Activated naive CD4-positive, alpha-beta T cell treated with anti-CD3 and anti-CD28 coated beads, Interleukin-2, amount 10 ng/mL, durations not matched to agents 7 days and 5 days (primary cell): ENCODE results near the gene FAM72D.
"Not testable (repeated sequence)": the region's sequence is repeated elsewhere in the genome, so short reads cannot be mapped to it uniquely, and the experiment has no call there.

ENCODE experiments used
- CTCF ChIA-PET: fragments of 350-600 bp; sonication (Branson Sonifier 250); formaldehyde crosslinking; loops from one replicate; lab custom pipeline; 2021; ENCODE audit warnings: antibody characterized with exemption; lab: Charles Lee
- DNase-seq: peaks from one replicate; pipeline ENCODE4 v3.0.0-alpha.2; 2020
- H3K27ac Mint-ChIP-seq: one replicate; pipeline ENCODE4 v1.8.0; 2021; ENCODE audit warnings: mild to moderate bottlenecking, moderate library complexity, mixed read lengths
- H3K27me3 Mint-ChIP-seq: one replicate; pipeline ENCODE4 v1.8.0; 2021; ENCODE audit warnings: mild to moderate bottlenecking, mixed read lengths
- H3K36me3 Mint-ChIP-seq: one replicate; pipeline ENCODE4 v1.8.0; 2021; ENCODE audit warnings: mixed read lengths
- H3K4me1 Mint-ChIP-seq: one replicate; pipeline ENCODE4 v1.8.0; 2021; ENCODE audit warnings: mixed read lengths
- H3K4me3 Mint-ChIP-seq: one replicate; pipeline ENCODE4 v1.8.0; 2021; ENCODE audit warnings: mild to moderate bottlenecking, moderate library complexity, mixed read lengths
- H3K9me3 Mint-ChIP-seq: one replicate; pipeline ENCODE4 v1.8.0; 2021; ENCODE audit warnings: mixed read lengths

FAM72D gene

GRCh38 chr1:145115587-145116493 lies 20.1 kb downstream of the FAM72D start:
- H3K27me3 Mint-ChIP-seq, H3K27ac Mint-ChIP-seq, DNase-seq, H3K36me3 Mint-ChIP-seq, CTCF ChIA-PET, H3K4me1 Mint-ChIP-seq, H3K9me3 Mint-ChIP-seq, H3K4me3 Mint-ChIP-seq: not testable (repeated sequence)

DNA sequence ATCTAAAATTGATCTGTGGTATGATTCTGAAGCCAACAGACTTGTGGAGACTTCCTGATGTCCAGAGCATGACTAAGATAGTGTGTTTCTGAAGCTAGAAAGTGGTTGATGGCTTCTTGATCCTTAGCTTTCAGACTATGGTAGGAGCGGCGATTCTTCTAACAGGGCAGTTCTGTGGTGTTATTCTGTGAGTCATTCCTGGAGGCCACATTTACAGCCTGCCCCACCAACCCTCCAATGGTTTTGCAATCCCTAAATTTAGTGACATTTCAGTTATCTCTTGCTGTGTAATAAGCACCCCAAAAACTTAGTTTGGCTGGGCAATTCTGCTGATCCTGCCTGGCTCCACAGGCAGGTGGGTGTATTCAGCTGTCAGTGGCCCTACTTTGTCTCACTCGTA lies 24.1 kb downstream of the FAM72D start:
- H3K27me3 Mint-ChIP-seq, H3K9me3 Mint-ChIP-seq, H3K4me1 Mint-ChIP-seq, DNase-seq, H3K27ac Mint-ChIP-seq, H3K4me3 Mint-ChIP-seq, H3K36me3 Mint-ChIP-seq, CTCF ChIA-PET: not testable (repeated sequence)

DNA sequence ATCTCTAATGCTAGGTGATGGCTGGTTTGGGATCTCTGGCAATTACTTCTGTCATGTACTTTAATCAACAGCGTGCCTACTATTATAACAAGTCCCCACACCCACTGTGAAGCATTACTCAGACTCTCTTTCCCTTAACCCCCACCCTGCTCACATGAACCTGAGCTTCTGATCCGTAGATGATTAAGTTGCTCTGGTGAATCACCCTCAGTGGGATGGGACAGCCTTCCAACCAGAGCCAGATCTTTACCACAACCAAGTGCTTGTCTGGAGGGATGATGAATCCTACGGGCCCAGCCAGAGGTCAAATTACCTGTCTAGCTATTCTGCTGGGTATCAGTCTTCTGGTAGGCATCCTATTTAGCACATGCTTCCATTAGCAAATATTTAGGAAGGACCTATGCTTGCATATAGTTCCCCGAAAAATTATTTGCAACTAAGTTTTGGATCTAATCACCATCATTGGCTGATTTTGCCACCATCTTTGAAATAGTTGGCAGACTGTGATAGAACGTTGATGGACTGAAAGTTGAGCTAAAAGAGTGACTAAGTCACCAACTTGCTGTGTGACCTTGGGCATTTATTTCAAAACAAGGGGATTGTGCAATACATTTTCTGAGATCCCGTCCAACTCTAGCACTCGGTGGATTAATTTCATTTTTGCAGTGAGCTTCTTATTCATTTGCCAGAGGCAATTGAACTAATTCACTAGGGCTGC lies 26.7 kb downstream of the FAM72D start:
- not testable (repeated sequence) for DNase-seq, H3K27me3 Mint-ChIP-seq

DNA sequence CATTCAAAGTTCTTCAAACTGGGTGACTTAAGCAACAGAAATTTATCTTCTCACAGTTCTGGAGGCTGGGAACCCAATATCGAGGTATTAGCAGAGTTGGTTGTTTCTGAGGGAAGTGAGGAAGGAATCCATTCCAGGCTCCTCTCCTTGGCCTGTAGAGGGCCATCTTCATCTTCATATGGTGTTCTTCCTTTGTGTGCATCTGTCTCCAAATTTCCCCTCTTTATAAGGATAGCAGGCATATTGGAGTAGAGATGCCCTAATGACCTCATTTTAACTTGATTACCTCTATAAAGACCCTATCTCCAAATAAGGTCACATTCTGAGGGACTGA lies 27.3 kb downstream of the FAM72D start:
- H3K36me3 Mint-ChIP-seq, H3K4me3 Mint-ChIP-seq, H3K4me1 Mint-ChIP-seq, H3K27me3 Mint-ChIP-seq, DNase-seq, H3K27ac Mint-ChIP-seq, CTCF ChIA-PET, H3K9me3 Mint-ChIP-seq: not testable (repeated sequence)

More for the DNA sequence above, 26.7 kb downstream of the FAM72D start:
- CTCF ChIA-PET, H3K27ac Mint-ChIP-seq, H3K4me3 Mint-ChIP-seq, H3K4me1 Mint-ChIP-seq, H3K36me3 Mint-ChIP-seq, H3K9me3 Mint-ChIP-seq: not testable (repeated sequence)

GRCh38 chr1:145123992-145124641 lies 28.3 kb downstream of the FAM72D start:
- CTCF ChIA-PET, DNase-seq, H3K27me3 Mint-ChIP-seq, H3K27ac Mint-ChIP-seq, H3K4me1 Mint-ChIP-seq, H3K4me3 Mint-ChIP-seq, H3K9me3 Mint-ChIP-seq, H3K36me3 Mint-ChIP-seq: not testable (repeated sequence)

- H3K4me1 Mint-ChIP-seq, H3K27me3 Mint-ChIP-seq, DNase-seq, H3K4me3 Mint-ChIP-seq, CTCF ChIA-PET, H3K9me3 Mint-ChIP-seq, H3K27ac Mint-ChIP-seq, H3K36me3 Mint-ChIP-seq: not testable (repeated sequence)
Measured at GRCh38 chr1:145125112-145125511, 29.3 kb downstream of the FAM72D start.

GRCh38 chr1:145127144-145127543 lies 31.4 kb downstream of the FAM72D start:
- H3K4me3 Mint-ChIP-seq, H3K36me3 Mint-ChIP-seq, H3K4me1 Mint-ChIP-seq, H3K9me3 Mint-ChIP-seq, DNase-seq, H3K27ac Mint-ChIP-seq, H3K27me3 Mint-ChIP-seq, CTCF ChIA-PET: not testable (repeated sequence)

GRCh38 chr1:145128697-145129469 lies 33.1 kb downstream of the FAM72D start:
- DNase-seq, H3K36me3 Mint-ChIP-seq, H3K4me1 Mint-ChIP-seq, H3K27ac Mint-ChIP-seq, H3K4me3 Mint-ChIP-seq, CTCF ChIA-PET, H3K27me3 Mint-ChIP-seq, H3K9me3 Mint-ChIP-seq: not testable (repeated sequence)

DNA sequence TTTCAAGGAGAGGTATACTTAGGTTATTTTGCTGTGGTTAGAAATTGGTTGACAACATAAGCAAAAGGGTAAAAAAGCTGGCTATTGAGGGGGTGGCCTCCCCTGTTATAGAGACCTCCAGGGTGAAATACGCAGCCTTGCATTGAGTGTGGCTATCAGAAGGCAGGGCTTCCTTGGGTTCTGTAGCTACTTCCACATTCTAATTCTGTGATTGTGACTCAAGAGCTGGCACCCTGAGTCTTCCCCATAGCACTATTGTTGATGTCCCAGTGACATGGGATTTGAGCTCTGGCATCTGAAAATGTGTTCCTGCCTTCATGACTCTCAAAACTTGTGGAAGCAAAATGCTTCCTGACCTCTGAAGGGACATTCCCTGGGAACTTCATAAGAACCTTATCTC lies 38.7 kb downstream of the FAM72D start:
- H3K4me3 Mint-ChIP-seq, CTCF ChIA-PET, H3K36me3 Mint-ChIP-seq, H3K4me1 Mint-ChIP-seq, H3K27ac Mint-ChIP-seq, H3K27me3 Mint-ChIP-seq, DNase-seq, H3K9me3 Mint-ChIP-seq: not testable (repeated sequence)

- H3K9me3 Mint-ChIP-seq, H3K4me1 Mint-ChIP-seq, H3K4me3 Mint-ChIP-seq, H3K27ac Mint-ChIP-seq, DNase-seq, H3K27me3 Mint-ChIP-seq, CTCF ChIA-PET, H3K36me3 Mint-ChIP-seq: not testable (repeated sequence)
Measured at GRCh38 chr1:145140549-145140948, 44.8 kb downstream of the FAM72D start.

DNA sequence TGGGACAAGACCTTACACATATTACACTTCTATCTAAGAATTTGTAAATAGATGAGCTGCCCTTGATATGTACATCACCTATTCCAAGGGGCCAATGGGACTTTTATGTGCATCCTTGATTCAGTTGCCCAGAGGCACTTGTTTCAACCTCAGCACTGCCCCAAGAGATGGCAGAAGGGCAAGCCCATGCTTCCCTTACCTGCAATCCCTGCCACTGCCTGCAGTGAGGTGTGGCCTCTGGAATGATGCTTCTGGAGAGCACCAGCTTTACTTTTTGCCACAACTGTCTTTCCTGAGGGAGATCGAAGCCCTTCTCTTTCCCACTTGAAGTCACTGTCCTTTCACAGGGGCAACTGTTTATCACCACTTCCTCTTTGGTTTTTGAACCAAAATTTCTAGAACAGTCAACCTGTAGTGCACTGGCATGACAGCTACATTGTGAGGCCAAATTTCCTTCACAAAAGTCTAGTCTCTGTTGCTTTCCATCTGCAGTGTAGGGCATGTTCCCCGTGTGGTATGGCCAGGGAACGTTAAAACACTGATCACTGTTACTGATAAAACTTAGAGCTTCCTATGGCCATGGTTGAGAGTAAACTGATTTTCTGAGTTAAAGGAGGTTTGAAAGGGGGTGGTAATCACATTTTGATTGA lies 48.6 kb downstream of the FAM72D start:
- CTCF ChIA-PET, H3K36me3 Mint-ChIP-seq, H3K4me3 Mint-ChIP-seq, H3K9me3 Mint-ChIP-seq, DNase-seq, H3K27ac Mint-ChIP-seq, H3K4me1 Mint-ChIP-seq, H3K27me3 Mint-ChIP-seq: not testable (repeated sequence)

- CTCF ChIA-PET, H3K36me3 Mint-ChIP-seq, H3K4me3 Mint-ChIP-seq: not testable (repeated sequence)
Measured at GRCh38 chr1:145146308-145146707, 50.5 kb downstream of the FAM72D start.

DNA sequence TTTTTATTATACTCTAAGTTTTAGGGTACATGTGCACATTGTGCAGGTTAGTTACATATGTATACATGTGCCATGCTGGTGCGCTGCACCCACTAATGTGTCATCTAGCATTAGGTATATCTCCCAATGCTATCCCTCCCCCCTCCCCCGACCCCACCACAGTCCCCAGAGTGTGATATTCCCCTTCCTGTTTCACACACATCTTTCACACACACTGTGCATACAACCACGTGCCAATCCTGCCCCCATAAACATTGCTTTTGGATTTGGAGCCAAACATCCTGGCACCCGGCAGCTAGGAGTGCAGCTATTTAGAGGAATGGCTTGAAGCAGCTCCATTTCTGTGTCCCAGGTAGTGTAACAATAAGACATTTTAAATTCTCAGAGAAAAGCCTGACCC lies 51.4 kb downstream of the FAM72D start:
- H3K4me1 Mint-ChIP-seq, H3K4me3 Mint-ChIP-seq, H3K36me3 Mint-ChIP-seq, DNase-seq, H3K27me3 Mint-ChIP-seq, H3K9me3 Mint-ChIP-seq, H3K27ac Mint-ChIP-seq, CTCF ChIA-PET: not testable (repeated sequence)

More at GRCh38 chr1:145146308-145146707, 50.5 kb downstream of the FAM72D start:
- DNase-seq, H3K27ac Mint-ChIP-seq, H3K4me1 Mint-ChIP-seq, H3K9me3 Mint-ChIP-seq, H3K27me3 Mint-ChIP-seq: not testable (repeated sequence)

GRCh38 chr1:145155421-145155820 lies 59.6 kb downstream of the FAM72D start:
- H3K4me3 Mint-ChIP-seq, DNase-seq, H3K9me3 Mint-ChIP-seq, H3K27ac Mint-ChIP-seq, H3K4me1 Mint-ChIP-seq, H3K36me3 Mint-ChIP-seq, CTCF ChIA-PET, H3K27me3 Mint-ChIP-seq: not testable (repeated sequence)
